Transverse colon (tissue), 3 donors: ENCODE results near the gene SORCS3.

Experiments
- CTCF ChIP-seq, 5 experiments: fragments of 200-600 bp in 3 of 5; fragments of 450-650 bp in 2 of 5; sonication (generic) in 3 of 5; IDR thresholded peaks; 1 replicate in 2 of 5; 2 replicates in 3 of 5; pipeline ENCODE4 v1.5.1; 2016 to 2017; ENCODE audit warnings: antibody characterized with exemption in 5 of 5, inconsistent platforms in 3 of 5, mild to moderate bottlenecking in 2 of 5, moderate library complexity in 1 of 5
- EP300 ChIP-seq: sonication (generic); formaldehyde crosslinking; IDR thresholded peaks from one replicate; pipeline ENCODE4 v1.6.1; 2017; ENCODE audit warnings: antibody characterized with exemption, low read depth

- TF ChIP-seq CTCF (IDR thresholded peaks at IDR 0.05) (no peak), EP300 (no peak)
Measured at GRCh38 chr10:105292236-105292635, 651.1 kb downstream of the SORCS3 start.
